Panc1 (cell line): ENCODE data around the gene TMEM130. TPM values are rescaled to one million over a fixed set of nuclear protein-coding genes. Genes with fewer than 3 reads are reported as not detected.

Experiments
- ATAC-seq: fragments of 200-7000 bp; cut with Tn5 transposase; 2 replicates; pipeline ENCODE4 v1.9.1; 2020; ENCODE audit warnings: mild to moderate bottlenecking, moderate library complexity
- BruUV-seq: library from RNA; stranded (reverse); fragments of 400-500 nt; replicated peaks from 2 replicates; lab custom pipeline; 2021; lab: Mats Ljungman, UMichigan
- CTCF ChIA-PET: fragments of 300-600 bp; sonication (Branson Sonifier 250); formaldehyde crosslinking; loops from one replicate; lab custom pipeline; 2022; ENCODE audit warnings: antibody characterized with exemption; lab: Charles Lee
- POLR2A ChIA-PET: fragments of 300-600 bp; sonication (Branson Sonifier 250); formaldehyde crosslinking; loops from one replicate; lab custom pipeline; 2022; ENCODE audit warnings: antibody characterized with exemption; lab: Charles Lee
- DNase-seq: peaks from one replicate; pipeline ENCODE4 v3.0.0-alpha.2; 2010; ENCODE audit warnings: low read depth, low spot score
- H3K27ac ChIP-seq: 2 replicates; pipeline ENCODE4 v1.5.1; 2011; ENCODE audit warnings: mild to moderate bottlenecking, low read length, inconsistent platforms
- H3K27me3 ChIP-seq: fragments of 200-500 bp; sonication (Bioruptor generic); 2 replicates; pipeline ENCODE4 v1.6.0; 2014; ENCODE audit warnings: low read length, inconsistent platforms; ENCODE audit not compliant: control insufficient read depth, insufficient read depth
- H3K36me3 ChIP-seq: fragments of 200-500 bp; sonication (Bioruptor generic); 2 replicates; pipeline ENCODE4 v1.5.1; 2014; ENCODE audit warnings: inconsistent platforms, mild to moderate bottlenecking, low read length, moderate library complexity; ENCODE audit not compliant: control insufficient read depth, insufficient read depth
- H3K4me1 ChIP-seq: 2 replicates; pipeline ENCODE4 v1.5.1; 2011; ENCODE audit warnings: inconsistent platforms, mild to moderate bottlenecking, low read length, moderate library complexity; ENCODE audit not compliant: control insufficient read depth, insufficient read depth
- H3K4me3 ChIP-seq, 2 experiments: 2 replicates each; pipeline ENCODE4 v1.5.1; 2011 to 2012; ENCODE audit warnings: low read depth in 2 of 2, low read length in 2 of 2, mild to moderate bottlenecking in 2 of 2, inconsistent platforms in 1 of 2, moderate library complexity in 1 of 2
- H3K9me3 ChIP-seq: fragments of 200-500 bp; sonication (Bioruptor generic); 2 replicates; pipeline ENCODE4 v1.5.1; 2014; ENCODE audit warnings: low read depth, mild to moderate bottlenecking, inconsistent platforms, low read length, moderate library complexity; ENCODE audit not compliant: control insufficient read depth, insufficient read depth
- POLR2AphosphoS5 ChIP-seq: IDR thresholded peaks from 2 replicates; pipeline ENCODE4 v1.6.1; 2012; ENCODE audit warnings: mild to moderate bottlenecking, low read depth, low read length, moderate library complexity
- REST ChIP-seq, 2 experiments: IDR thresholded peaks; 2 replicates each; pipeline ENCODE4 v1.6.1; 2011 to 2012; ENCODE audit warnings: low read depth in 2 of 2, control low read depth in 1 of 2, low read length in 1 of 2, mild to moderate bottlenecking in 1 of 2, moderate library complexity in 1 of 2; ENCODE audit not compliant: insufficient read depth in 1 of 2
- SIN3A ChIP-seq: IDR thresholded peaks from 2 replicates; pipeline ENCODE4 v1.6.1; 2012; ENCODE audit warnings: low read depth, mild to moderate bottlenecking, low read length, moderate library complexity, borderline replicate concordance; ENCODE audit not compliant: insufficient read depth
- TCF7L2 ChIP-seq: IDR thresholded peaks from 2 replicates; pipeline ENCODE4 v1.6.1; 2011; ENCODE audit warnings: mild to moderate bottlenecking, low read depth, low read length, inconsistent platforms
- in situ Hi-C: cut with HindIII; loops from 2 replicates; pipeline ENCODE4 v1.10.0; 2016; ENCODE audit warnings: low sequenced_read_pairs, low pct_unique_long_range_greater_than_20kb
- intact Hi-C: fragments of 100-400 bp; cut with micrococcal nuclease; formaldehyde crosslinking; loops from one replicate; pipeline ENCODE4 v1.10.0; 2022; ENCODE audit not compliant: unreplicated experiment
- total RNA-seq: library from RNA; stranded (reverse); gene quantifications from one replicate; pipeline ENCODE4 v1.2.1, GENCODE V29; 2021; ENCODE audit not compliant: unreplicated experiment
- TF ChIP-seq, protein P1 (sequence below): fragments of 450-650 bp; IDR thresholded peaks from 2 replicates; pipeline ENCODE4 v1.5.1; 2017; ENCODE audit warnings: mild to moderate bottlenecking

TMEM130 gene
- total RNA-seq, 1 experiment from 2014 or later: 0.41 TPM

DNA sequence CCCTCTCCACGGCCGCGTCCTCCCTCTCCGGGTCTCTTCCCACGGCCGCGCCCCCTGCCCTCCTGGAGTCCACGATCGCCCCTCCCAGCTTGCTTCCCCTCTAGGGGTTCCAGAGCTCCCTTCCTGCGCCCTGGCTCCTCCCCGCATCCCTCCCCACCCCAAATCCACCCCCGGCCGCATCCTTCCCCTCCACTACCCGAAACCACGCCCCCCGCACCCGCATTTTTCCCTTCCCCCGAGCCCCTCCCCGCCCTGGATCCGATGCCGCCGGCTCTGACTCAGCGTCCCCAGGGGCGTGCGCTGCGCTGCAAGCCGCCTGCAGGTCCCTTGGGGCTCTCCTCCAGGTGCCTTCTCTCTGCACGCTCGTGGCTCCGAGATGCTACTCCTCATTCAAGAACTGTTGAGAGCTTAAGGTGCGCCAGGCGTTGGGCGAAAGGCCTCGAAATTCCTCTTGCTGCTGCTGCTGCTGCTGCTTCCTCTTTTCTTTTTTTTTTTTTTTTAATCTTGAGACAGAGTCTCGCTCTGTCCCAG is 372 bp upstream of the TMEM130 start:
- TF ChIP-seq REST (IDR thresholded peaks at IDR 0.05; ENCODE audit: insufficient read depth in 1 of 2, low read depth in 2 of 2, low read length in 1 of 2): no peak
- TF ChIP-seq POLR2AphosphoS5: no peak
- no peak for TF ChIP-seq TCF7L2
- TF ChIP-seq SIN3A: no peak
- TF ChIP-seq, protein P1, sequence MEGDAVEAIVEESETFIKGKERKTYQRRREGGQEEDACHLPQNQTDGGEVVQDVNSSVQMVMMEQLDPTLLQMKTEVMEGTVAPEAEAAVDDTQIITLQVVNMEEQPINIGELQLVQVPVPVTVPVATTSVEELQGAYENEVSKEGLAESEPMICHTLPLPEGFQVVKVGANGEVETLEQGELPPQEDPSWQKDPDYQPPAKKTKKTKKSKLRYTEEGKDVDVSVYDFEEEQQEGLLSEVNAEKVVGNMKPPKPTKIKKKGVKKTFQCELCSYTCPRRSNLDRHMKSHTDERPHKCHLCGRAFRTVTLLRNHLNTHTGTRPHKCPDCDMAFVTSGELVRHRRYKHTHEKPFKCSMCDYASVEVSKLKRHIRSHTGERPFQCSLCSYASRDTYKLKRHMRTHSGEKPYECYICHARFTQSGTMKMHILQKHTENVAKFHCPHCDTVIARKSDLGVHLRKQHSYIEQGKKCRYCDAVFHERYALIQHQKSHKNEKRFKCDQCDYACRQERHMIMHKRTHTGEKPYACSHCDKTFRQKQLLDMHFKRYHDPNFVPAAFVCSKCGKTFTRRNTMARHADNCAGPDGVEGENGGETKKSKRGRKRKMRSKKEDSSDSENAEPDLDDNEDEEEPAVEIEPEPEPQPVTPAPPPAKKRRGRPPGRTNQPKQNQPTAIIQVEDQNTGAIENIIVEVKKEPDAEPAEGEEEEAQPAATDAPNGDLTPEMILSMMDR: no peak
- DNase-seq: no peak
- ChIA-PET CTCF (interaction anchor here (0.6 to 1.0 kb wide), 3 partner anchors 25 to 426 kb away, joined by 3 to 5 read pairs (median 5); no protein-coding TSS in a partner anchor), POLR2A (no interaction called here)
- ATAC-seq: peak; percentile 29; the same call in 1 of the 2 replicates
- no peaks in the 10 kb centered on the region for H3K4me1 ChIP-seq
- no TSS peak for BruUV-seq
- in situ Hi-C loops (no loop called here), intact Hi-C loops (no loop called here)
- H3K4me3 ChIP-seq: peak overlapping the region; percentile 27 to 32
- H3K9me3 ChIP-seq: no peaks in the 10 kb centered on the region
- H3K27me3 ChIP-seq: peaks cover 7% of the 10 kb centered on the region
- H3K36me3 ChIP-seq: no peaks in the 10 kb centered on the region
- no peak overlapping the region for H3K27ac ChIP-seq

- POLR2A ChIA-PET: no interaction called here
- Histone ChIP-seq H3K4me3 (peak overlapping the region; percentile 18 to 27; a peak in 2 of 4 replicates), H3K4me1 (no peaks in the 10 kb centered on the region), H3K27ac (no peak overlapping the region), H3K9me3 (no peaks in the 10 kb centered on the region), H3K36me3 (no peaks in the 10 kb centered on the region), H3K27me3 (peaks cover 7% of the 10 kb centered on the region)
- TF ChIP-seq REST (IDR thresholded peaks at IDR 0.05; ENCODE audit: insufficient read depth in 1 of 2, low read depth in 2 of 2, low read length in 1 of 2) (no peak), SIN3A (no peak), POLR2AphosphoS5 (no peak), TCF7L2 (no peak)
- TF ChIP-seq, protein P1: no peak
- CTCF ChIA-PET: no interaction called here
- in situ Hi-C loops: no loop called here
- DNase-seq (no peak), ATAC-seq (no peak)
- no TSS peak for BruUV-seq
- intact Hi-C loops: no loop called here
These were observed 702 bp downstream of the TMEM130 start for GRCh38 chr7:98869027-98869596.
